ENCODE measurements around the gene NPFFR2.

GRCh38 chr4:72073816-72074215, 42.0 kb downstream of the NPFFR2 start:
- TF ChIP-seq, protein P1, sequence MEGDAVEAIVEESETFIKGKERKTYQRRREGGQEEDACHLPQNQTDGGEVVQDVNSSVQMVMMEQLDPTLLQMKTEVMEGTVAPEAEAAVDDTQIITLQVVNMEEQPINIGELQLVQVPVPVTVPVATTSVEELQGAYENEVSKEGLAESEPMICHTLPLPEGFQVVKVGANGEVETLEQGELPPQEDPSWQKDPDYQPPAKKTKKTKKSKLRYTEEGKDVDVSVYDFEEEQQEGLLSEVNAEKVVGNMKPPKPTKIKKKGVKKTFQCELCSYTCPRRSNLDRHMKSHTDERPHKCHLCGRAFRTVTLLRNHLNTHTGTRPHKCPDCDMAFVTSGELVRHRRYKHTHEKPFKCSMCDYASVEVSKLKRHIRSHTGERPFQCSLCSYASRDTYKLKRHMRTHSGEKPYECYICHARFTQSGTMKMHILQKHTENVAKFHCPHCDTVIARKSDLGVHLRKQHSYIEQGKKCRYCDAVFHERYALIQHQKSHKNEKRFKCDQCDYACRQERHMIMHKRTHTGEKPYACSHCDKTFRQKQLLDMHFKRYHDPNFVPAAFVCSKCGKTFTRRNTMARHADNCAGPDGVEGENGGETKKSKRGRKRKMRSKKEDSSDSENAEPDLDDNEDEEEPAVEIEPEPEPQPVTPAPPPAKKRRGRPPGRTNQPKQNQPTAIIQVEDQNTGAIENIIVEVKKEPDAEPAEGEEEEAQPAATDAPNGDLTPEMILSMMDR (IDR thresholded peaks at IDR 0.05 in 4 of 5, conservative IDR thresholded peaks at IDR 0.05 in 1 of 5), result no peak
- no peak for TF ChIP-seq POLR2A (IDR thresholded peaks at IDR 0.05)
